GM23338 (cell line): ENCODE data around the gene MMD. TPM values are rescaled to one million over a fixed set of nuclear protein-coding genes. Genes with fewer than 3 reads are reported as not detected.

Experiments used
- ATAC-seq: fragments of 200-7000 bp; cut with Tn5 transposase; 3 replicates; pipeline ENCODE4 v1.9.1; 2020
- DNase-seq: peaks from one replicate; pipeline ENCODE4 v3.0.0-alpha.2; 2015; ENCODE audit warnings: low spot score
- H2AFZ ChIP-seq: fragments of 200-600 bp; sonication (generic); 2 replicates; pipeline ENCODE4 v1.8.0; 2016; ENCODE audit warnings: antibody characterized with exemption, mild to moderate bottlenecking, moderate library complexity
- H3F3A ChIP-seq: fragments of 200-600 bp; sonication (generic); replicated peaks from 2 replicates; pipeline ENCODE4 v1.8.0; 2017; ENCODE audit warnings: antibody characterized with exemption, mixed run types, low read depth
- H3K27ac ChIP-seq: fragments of 200-600 bp; sonication (generic); 2 replicates; pipeline ENCODE4 v1.6.1; 2016; ENCODE audit warnings: low read depth
- H3K27me3 ChIP-seq: fragments of 200-600 bp; sonication (generic); 2 replicates; pipeline ENCODE4 v1.8.0; 2016; ENCODE audit warnings: mild to moderate bottlenecking, mixed run types, moderate library complexity; ENCODE audit not compliant: insufficient read depth
- H3K36me3 ChIP-seq: fragments of 200-600 bp; sonication (generic); 2 replicates; pipeline ENCODE4 v1.8.0; 2016; ENCODE audit warnings: mild to moderate bottlenecking; ENCODE audit not compliant: insufficient read depth
- H3K4me1 ChIP-seq: fragments of 200-600 bp; sonication (generic); 2 replicates; pipeline ENCODE4 v1.8.0; 2016; ENCODE audit warnings: mild to moderate bottlenecking, moderate library complexity; ENCODE audit not compliant: insufficient read depth
- H3K4me2 ChIP-seq: fragments of 200-600 bp; sonication (generic); 2 replicates; pipeline ENCODE4 v1.7.1; 2017; ENCODE audit warnings: mixed run types
- H3K4me3 ChIP-seq: fragments of 200-600 bp; sonication (generic); 2 replicates; pipeline ENCODE4 v1.6.1; 2016; ENCODE audit warnings: mixed run types
- H3K79me2 ChIP-seq: fragments of 200-600 bp; sonication (generic); replicated peaks from 2 replicates; pipeline ENCODE4 v1.8.0; 2017; ENCODE audit warnings: mild to moderate bottlenecking; ENCODE audit not compliant: insufficient read depth
- H3K9me2 ChIP-seq: fragments of 200-600 bp; sonication (generic); 2 replicates; pipeline ENCODE4 v1.8.0; 2017; ENCODE audit not compliant: insufficient read depth
- H4K20me1 ChIP-seq: fragments of 200-600 bp; sonication (generic); replicated peaks from 2 replicates; pipeline ENCODE4 v1.8.0; 2017; ENCODE audit warnings: mild to moderate bottlenecking; ENCODE audit not compliant: insufficient read depth
- H3K27ac Mint-ChIP-seq: 2 replicates; pipeline ENCODE4 v1.8.0; 2020; ENCODE audit warnings: inconsistent platforms, mild to moderate bottlenecking, moderate library complexity, mixed read lengths
- H3K27me3 Mint-ChIP-seq: 3 replicates; pipeline ENCODE4 v1.8.0; 2022; ENCODE audit warnings: low read depth, mild to moderate bottlenecking, moderate library complexity, mixed read lengths, inconsistent platforms; ENCODE audit not compliant: insufficient read depth, poor library complexity
- H3K36me3 Mint-ChIP-seq: 3 replicates; pipeline ENCODE4 v1.8.0; 2021; ENCODE audit warnings: low read depth, mild to moderate bottlenecking, inconsistent platforms, moderate library complexity, mixed read lengths
- H3K4me1 Mint-ChIP-seq: 3 replicates; pipeline ENCODE4 v1.8.0; 2020; ENCODE audit warnings: mild to moderate bottlenecking, inconsistent platforms, mixed read lengths
- H3K4me3 Mint-ChIP-seq: 3 replicates; pipeline ENCODE4 v1.8.0; 2021; ENCODE audit warnings: moderate library complexity, mild to moderate bottlenecking, inconsistent platforms, mixed read lengths
- H3K9me3 Mint-ChIP-seq: 3 replicates; pipeline ENCODE4 v1.8.0; 2020; ENCODE audit warnings: moderate library complexity, mild to moderate bottlenecking, inconsistent platforms, mixed read lengths
- CREB1 ChIP-seq: fragments of 250-450 bp; sonication (Bioruptor Pico); IDR thresholded peaks from 2 replicates; pipeline ENCODE4 v1.5.0; 2020; ENCODE audit warnings: low read depth, mild to moderate bottlenecking, moderate library complexity
- EZH2 ChIP-seq: fragments of 200-600 bp; sonication (generic); IDR thresholded peaks from one replicate; pipeline ENCODE4 v1.8.0; 2017; ENCODE audit warnings: antibody characterized with exemption, mild to moderate bottlenecking, low read depth; ENCODE audit not compliant: unreplicated experiment
- EZH2phosphoT487 ChIP-seq: fragments of 200-600 bp; sonication (generic); IDR thresholded peaks from one replicate; pipeline ENCODE4 v1.8.1; 2018; ENCODE audit warnings: antibody characterized with exemption; ENCODE audit not compliant: unreplicated experiment
- JUNB ChIP-seq: IDR thresholded peaks from one replicate; pipeline ENCODE4 v1.6.1; 2016; ENCODE audit warnings: antibody characterized with exemption; ENCODE audit not compliant: unreplicated experiment
- NANOG ChIP-seq: IDR thresholded peaks from 2 replicates; pipeline ENCODE4 v1.6.1; 2016; ENCODE audit warnings: antibody characterized with exemption, borderline replicate concordance
- POLR2AphosphoS5 ChIP-seq: IDR thresholded peaks from 2 replicates; pipeline ENCODE4 v1.6.1; 2016; ENCODE audit warnings: antibody characterized with exemption, low read depth
- STAT1 ChIP-seq: IDR thresholded peaks from one replicate; pipeline ENCODE4 v1.6.1; 2016; ENCODE audit warnings: antibody characterized with exemption; ENCODE audit not compliant: unreplicated experiment
- ZNF114 ChIP-seq: fragments of 250-450 bp; sonication (Bioruptor Pico); IDR thresholded peaks from 2 replicates; pipeline ENCODE4 v1.5.0; 2020; ENCODE audit warnings: mild to moderate bottlenecking, moderate library complexity
- ZNF331 ChIP-seq: fragments of 250-450 bp; sonication (Bioruptor Pico); IDR thresholded peaks from 2 replicates; pipeline ENCODE4 v1.5.0; 2020; ENCODE audit warnings: low read depth, mild to moderate bottlenecking, moderate library complexity
- polyA plus RNA-seq: library from polyadenylated mRNA; unstranded; fragments of >200 nt; fragmentation: Nextera tagmentation; extraction: Ambion mirVana; gene quantifications from 2 replicates; pipeline ENCODE4 v1.2.1, GENCODE V29; 2016
- total RNA-seq: library from RNA; depleted of rRNA; stranded (reverse); fragments of >200 nt; shearing (Covaris generic); gene quantifications from 2 replicates; pipeline ENCODE4 v1.2.3, GENCODE V29; 2014
- TF ChIP-seq, protein P1 (sequence below), 2 experiments: fragments of 200-600 bp in 1 of 2; sonication (generic) in 1 of 2; conservative IDR thresholded peaks; 2 replicates each; pipeline versions ENCODE4 v1.5.1 to v1.6.1; 2016 to 2017; ENCODE audit warnings: antibody characterized with exemption in 2 of 2, low read depth in 2 of 2, mild to moderate bottlenecking in 2 of 2, moderate library complexity in 1 of 2
- TF ChIP-seq, protein P2 (sequence below): fragments of 250-450 bp; sonication (Bioruptor Pico); IDR thresholded peaks from 2 replicates; pipeline ENCODE4 v1.5.0; 2020; ENCODE audit warnings: mild to moderate bottlenecking, moderate library complexity
- TF ChIP-seq, protein P3 (sequence below): IDR thresholded peaks from one replicate; pipeline ENCODE4 v1.6.1; 2018; ENCODE audit warnings: antibody characterized with exemption; ENCODE audit not compliant: unreplicated experiment
- TF ChIP-seq, protein P4 (sequence below): IDR thresholded peaks from 2 replicates; pipeline ENCODE4 v1.6.1; 2016; ENCODE audit warnings: antibody characterized with exemption

The MMD gene
- total and polyA plus RNA-seq, 2 experiments from 2014 or later: 46.4 to 47.0 TPM

DNA sequence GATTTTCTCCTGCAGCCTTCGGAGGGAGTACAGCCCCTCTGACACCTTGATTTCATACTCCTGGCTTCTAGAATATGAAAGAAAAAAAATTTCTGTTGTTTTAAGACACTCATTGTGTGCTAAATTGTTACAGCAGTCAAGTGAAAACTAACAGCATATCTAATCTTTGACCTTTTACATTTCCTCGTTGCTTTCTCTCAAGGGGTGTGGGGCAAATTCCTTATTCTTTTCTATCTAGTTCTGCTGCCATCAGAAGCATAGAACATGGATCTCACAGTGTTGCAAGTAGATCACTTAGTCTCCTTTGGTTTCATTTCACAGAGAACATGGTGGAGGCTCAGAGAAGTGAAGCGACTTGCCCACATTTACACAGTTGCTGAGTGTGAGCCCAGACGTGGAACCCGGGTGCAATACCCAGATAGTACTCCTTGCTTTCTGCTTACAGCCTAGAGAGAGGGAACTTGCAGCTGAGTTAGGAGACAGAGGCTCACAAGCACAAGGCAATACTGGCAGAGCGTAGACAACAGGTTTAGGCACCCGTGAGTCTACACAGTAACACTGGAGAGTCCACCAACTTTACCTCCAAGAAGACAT lies 28.7 kb upstream of the MMD start:
- no peaks in the 10 kb centered on the region for H3K9me3 Mint-ChIP-seq
- ATAC-seq (no peak), DNase-seq (no peak)
- Histone ChIP-seq H3K4me1 (peaks cover 17% of the 10 kb centered on the region; the same call in 1 of the 2 replicates), H3K4me2 (no peak overlapping the region), H3K27ac (no peak overlapping the region), H3K27me3 (no peaks in the 10 kb centered on the region), H3K79me2 (no peaks in the 10 kb centered on the region), H3K36me3 (no peaks in the 10 kb centered on the region), H4K20me1 (no peaks in the 10 kb centered on the region), H3F3A (no peaks in the 10 kb centered on the region), H3K4me3 (no peak overlapping the region), H2AFZ (no peak overlapping the region), H3K9me2 (no peaks in the 10 kb centered on the region)
- H3K4me3 Mint-ChIP-seq: no peak overlapping the region
- no peak overlapping the region for H3K27ac Mint-ChIP-seq
- peaks cover 2% of the 10 kb centered on the region for H3K27me3 Mint-ChIP-seq
- H3K4me1 Mint-ChIP-seq: peaks cover 24% of the 10 kb centered on the region
- H3K36me3 Mint-ChIP-seq: no peaks in the 10 kb centered on the region
- TF ChIP-seq EZH2phosphoT487 (no peak), CREB1 (CRISPR knock-in tag) (no peak), NANOG (no peak), POLR2AphosphoS5 (no peak), ZNF114 (CRISPR knock-in tag) (no peak), EZH2 (no peak), STAT1 (no peak), JUNB (no peak), ZNF331 (CRISPR knock-in tag) (no peak)
- TF ChIP-seq, protein P1, sequence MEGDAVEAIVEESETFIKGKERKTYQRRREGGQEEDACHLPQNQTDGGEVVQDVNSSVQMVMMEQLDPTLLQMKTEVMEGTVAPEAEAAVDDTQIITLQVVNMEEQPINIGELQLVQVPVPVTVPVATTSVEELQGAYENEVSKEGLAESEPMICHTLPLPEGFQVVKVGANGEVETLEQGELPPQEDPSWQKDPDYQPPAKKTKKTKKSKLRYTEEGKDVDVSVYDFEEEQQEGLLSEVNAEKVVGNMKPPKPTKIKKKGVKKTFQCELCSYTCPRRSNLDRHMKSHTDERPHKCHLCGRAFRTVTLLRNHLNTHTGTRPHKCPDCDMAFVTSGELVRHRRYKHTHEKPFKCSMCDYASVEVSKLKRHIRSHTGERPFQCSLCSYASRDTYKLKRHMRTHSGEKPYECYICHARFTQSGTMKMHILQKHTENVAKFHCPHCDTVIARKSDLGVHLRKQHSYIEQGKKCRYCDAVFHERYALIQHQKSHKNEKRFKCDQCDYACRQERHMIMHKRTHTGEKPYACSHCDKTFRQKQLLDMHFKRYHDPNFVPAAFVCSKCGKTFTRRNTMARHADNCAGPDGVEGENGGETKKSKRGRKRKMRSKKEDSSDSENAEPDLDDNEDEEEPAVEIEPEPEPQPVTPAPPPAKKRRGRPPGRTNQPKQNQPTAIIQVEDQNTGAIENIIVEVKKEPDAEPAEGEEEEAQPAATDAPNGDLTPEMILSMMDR (conservative IDR thresholded peaks at IDR 0.05; ENCODE audit: low read depth in 2 of 2): no peak
- TF ChIP-seq, protein P2, sequence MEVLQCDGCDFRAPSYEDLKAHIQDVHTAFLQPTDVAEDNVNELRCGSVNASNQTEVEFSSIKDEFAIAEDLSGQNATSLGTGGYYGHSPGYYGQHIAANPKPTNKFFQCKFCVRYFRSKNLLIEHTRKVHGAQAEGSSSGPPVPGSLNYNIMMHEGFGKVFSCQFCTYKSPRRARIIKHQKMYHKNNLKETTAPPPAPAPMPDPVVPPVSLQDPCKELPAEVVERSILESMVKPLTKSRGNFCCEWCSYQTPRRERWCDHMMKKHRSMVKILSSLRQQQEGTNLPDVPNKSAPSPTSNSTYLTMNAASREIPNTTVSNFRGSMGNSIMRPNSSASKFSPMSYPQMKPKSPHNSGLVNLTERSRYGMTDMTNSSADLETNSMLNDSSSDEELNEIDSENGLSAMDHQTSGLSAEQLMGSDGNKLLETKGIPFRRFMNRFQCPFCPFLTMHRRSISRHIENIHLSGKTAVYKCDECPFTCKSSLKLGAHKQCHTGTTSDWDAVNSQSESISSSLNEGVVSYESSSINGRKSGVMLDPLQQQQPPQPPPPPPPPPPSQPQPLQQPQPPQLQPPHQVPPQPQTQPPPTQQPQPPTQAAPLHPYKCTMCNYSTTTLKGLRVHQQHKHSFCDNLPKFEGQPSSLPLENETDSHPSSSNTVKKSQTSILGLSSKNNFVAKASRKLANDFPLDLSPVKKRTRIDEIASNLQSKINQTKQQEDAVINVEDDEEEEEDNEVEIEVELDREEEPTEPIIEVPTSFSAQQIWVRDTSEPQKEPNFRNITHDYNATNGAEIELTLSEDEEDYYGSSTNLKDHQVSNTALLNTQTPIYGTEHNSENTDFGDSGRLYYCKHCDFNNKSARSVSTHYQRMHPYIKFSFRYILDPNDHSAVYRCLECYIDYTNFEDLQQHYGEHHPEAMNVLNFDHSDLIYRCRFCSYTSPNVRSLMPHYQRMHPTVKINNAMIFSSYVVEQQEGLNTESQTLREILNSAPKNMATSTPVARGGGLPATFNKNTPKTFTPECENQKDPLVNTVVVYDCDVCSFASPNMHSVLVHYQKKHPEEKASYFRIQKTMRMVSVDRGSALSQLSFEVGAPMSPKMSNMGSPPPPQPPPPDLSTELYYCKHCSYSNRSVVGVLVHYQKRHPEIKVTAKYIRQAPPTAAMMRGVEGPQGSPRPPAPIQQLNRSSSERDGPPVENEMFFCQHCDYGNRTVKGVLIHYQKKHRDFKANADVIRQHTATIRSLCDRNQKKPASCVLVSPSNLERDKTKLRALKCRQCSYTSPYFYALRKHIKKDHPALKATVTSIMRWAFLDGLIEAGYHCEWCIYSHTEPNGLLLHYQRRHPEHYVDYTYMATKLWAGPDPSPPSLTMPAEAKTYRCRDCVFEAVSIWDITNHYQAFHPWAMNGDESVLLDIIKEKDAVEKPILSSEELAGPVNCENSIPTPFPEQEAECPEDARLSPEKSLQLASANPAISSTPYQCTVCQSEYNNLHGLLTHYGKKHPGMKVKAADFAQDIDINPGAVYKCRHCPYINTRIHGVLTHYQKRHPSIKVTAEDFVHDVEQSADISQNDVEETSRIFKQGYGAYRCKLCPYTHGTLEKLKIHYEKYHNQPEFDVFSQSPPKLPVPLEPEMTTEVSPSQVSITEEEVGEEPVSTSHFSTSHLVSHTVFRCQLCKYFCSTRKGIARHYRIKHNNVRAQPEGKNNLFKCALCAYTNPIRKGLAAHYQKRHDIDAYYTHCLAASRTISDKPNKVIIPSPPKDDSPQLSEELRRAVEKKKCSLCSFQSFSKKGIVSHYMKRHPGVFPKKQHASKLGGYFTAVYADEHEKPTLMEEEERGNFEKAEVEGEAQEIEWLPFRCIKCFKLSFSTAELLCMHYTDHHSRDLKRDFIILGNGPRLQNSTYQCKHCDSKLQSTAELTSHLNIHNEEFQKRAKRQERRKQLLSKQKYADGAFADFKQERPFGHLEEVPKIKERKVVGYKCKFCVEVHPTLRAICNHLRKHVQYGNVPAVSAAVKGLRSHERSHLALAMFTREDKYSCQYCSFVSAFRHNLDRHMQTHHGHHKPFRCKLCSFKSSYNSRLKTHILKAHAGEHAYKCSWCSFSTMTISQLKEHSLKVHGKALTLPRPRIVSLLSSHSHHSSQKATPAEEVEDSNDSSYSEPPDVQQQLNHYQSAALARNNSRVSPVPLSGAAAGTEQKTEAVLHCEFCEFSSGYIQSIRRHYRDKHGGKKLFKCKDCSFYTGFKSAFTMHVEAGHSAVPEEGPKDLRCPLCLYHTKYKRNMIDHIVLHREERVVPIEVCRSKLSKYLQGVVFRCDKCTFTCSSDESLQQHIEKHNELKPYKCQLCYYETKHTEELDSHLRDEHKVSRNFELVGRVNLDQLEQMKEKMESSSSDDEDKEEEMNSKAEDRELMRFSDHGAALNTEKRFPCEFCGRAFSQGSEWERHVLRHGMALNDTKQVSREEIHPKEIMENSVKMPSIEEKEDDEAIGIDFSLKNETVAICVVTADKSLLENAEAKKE: no peak
- TF ChIP-seq, protein P3, sequence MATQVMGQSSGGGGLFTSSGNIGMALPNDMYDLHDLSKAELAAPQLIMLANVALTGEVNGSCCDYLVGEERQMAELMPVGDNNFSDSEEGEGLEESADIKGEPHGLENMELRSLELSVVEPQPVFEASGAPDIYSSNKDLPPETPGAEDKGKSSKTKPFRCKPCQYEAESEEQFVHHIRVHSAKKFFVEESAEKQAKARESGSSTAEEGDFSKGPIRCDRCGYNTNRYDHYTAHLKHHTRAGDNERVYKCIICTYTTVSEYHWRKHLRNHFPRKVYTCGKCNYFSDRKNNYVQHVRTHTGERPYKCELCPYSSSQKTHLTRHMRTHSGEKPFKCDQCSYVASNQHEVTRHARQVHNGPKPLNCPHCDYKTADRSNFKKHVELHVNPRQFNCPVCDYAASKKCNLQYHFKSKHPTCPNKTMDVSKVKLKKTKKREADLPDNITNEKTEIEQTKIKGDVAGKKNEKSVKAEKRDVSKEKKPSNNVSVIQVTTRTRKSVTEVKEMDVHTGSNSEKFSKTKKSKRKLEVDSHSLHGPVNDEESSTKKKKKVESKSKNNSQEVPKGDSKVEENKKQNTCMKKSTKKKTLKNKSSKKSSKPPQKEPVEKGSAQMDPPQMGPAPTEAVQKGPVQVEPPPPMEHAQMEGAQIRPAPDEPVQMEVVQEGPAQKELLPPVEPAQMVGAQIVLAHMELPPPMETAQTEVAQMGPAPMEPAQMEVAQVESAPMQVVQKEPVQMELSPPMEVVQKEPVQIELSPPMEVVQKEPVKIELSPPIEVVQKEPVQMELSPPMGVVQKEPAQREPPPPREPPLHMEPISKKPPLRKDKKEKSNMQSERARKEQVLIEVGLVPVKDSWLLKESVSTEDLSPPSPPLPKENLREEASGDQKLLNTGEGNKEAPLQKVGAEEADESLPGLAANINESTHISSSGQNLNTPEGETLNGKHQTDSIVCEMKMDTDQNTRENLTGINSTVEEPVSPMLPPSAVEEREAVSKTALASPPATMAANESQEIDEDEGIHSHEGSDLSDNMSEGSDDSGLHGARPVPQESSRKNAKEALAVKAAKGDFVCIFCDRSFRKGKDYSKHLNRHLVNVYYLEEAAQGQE: no peak
- TF ChIP-seq, protein P4, sequence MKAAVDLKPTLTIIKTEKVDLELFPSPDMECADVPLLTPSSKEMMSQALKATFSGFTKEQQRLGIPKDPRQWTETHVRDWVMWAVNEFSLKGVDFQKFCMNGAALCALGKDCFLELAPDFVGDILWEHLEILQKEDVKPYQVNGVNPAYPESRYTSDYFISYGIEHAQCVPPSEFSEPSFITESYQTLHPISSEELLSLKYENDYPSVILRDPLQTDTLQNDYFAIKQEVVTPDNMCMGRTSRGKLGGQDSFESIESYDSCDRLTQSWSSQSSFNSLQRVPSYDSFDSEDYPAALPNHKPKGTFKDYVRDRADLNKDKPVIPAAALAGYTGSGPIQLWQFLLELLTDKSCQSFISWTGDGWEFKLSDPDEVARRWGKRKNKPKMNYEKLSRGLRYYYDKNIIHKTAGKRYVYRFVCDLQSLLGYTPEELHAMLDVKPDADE: no peak
